ENCODE results near the gene FAM47E. TPM values are rescaled to one million over a fixed set of nuclear protein-coding genes. Genes with fewer than 3 reads are reported as not detected.

The FAM47E gene
- total RNA-seq, 1 donor from 2014 or later, result 2.9 TPM

GRCh38 chr4:76301775-76302162 is 50.2 kb downstream of the FAM47E start:
- Mint-ChIP-seq H3K4me3 (ENCODE audit: unreplicated experiment) (no peak overlapping the region), H3K4me1 (ENCODE audit: low read depth, unreplicated experiment) (peaks cover 8% of the 10 kb centered on the region), H3K36me3 (ENCODE audit: unreplicated experiment) (peaks cover 22% of the 10 kb centered on the region), H3K27ac (ENCODE audit: unreplicated experiment) (no peak overlapping the region), H3K27me3 (ENCODE audit: unreplicated experiment) (peaks cover 5% of the 10 kb centered on the region), H3K9me3 (ENCODE audit: unreplicated experiment) (peaks cover 6% of the 10 kb centered on the region)
- TF ChIP-seq, protein P1, sequence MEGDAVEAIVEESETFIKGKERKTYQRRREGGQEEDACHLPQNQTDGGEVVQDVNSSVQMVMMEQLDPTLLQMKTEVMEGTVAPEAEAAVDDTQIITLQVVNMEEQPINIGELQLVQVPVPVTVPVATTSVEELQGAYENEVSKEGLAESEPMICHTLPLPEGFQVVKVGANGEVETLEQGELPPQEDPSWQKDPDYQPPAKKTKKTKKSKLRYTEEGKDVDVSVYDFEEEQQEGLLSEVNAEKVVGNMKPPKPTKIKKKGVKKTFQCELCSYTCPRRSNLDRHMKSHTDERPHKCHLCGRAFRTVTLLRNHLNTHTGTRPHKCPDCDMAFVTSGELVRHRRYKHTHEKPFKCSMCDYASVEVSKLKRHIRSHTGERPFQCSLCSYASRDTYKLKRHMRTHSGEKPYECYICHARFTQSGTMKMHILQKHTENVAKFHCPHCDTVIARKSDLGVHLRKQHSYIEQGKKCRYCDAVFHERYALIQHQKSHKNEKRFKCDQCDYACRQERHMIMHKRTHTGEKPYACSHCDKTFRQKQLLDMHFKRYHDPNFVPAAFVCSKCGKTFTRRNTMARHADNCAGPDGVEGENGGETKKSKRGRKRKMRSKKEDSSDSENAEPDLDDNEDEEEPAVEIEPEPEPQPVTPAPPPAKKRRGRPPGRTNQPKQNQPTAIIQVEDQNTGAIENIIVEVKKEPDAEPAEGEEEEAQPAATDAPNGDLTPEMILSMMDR (IDR thresholded peaks at IDR 0.05; ENCODE audit: partially characterized antibody, unreplicated experiment), result no peak
- no peak for DNase-seq

- DNase-seq, result no peak
- H3K36me3 Mint-ChIP-seq (ENCODE audit: unreplicated experiment), result peaks cover 12% of the 10 kb centered on the region
- TF ChIP-seq, protein P1 (IDR thresholded peaks at IDR 0.05; ENCODE audit: partially characterized antibody, unreplicated experiment), result no peak
- peaks cover 8% of the 10 kb centered on the region for H3K4me1 Mint-ChIP-seq (ENCODE audit: low read depth, unreplicated experiment)
- H3K9me3 Mint-ChIP-seq (ENCODE audit: unreplicated experiment), result peaks cover 9% of the 10 kb centered on the region
- H3K27ac Mint-ChIP-seq (ENCODE audit: unreplicated experiment), result no peak overlapping the region
- H3K27me3 Mint-ChIP-seq (ENCODE audit: unreplicated experiment), result peaks cover 5% of the 10 kb centered on the region
- no peak overlapping the region for H3K4me3 Mint-ChIP-seq (ENCODE audit: unreplicated experiment)
Observed at GRCh38 chr4:76302826-76303438, 51.4 kb downstream of the FAM47E start.

GRCh38 chr4:76305033-76305687 is 53.6 kb downstream of the FAM47E start:
- peaks cover 24% of the 10 kb centered on the region for H3K4me1 Mint-ChIP-seq (ENCODE audit: low read depth, unreplicated experiment)
- H3K36me3 Mint-ChIP-seq (ENCODE audit: unreplicated experiment), result peaks cover 5% of the 10 kb centered on the region
- peak overlapping the region; percentile 80 for H3K27ac Mint-ChIP-seq (ENCODE audit: unreplicated experiment)
- peaks cover 10% of the 10 kb centered on the region for H3K9me3 Mint-ChIP-seq (ENCODE audit: unreplicated experiment)
- peaks cover 7% of the 10 kb centered on the region for H3K27me3 Mint-ChIP-seq (ENCODE audit: unreplicated experiment)
- TF ChIP-seq, protein P1 (IDR thresholded peaks at IDR 0.05; ENCODE audit: partially characterized antibody, unreplicated experiment), result no peak
- DNase-seq, result no peak
- H3K4me3 Mint-ChIP-seq (ENCODE audit: unreplicated experiment), result peak overlapping the region; percentile 92

GRCh38 chr4:76305971-76306881 is 54.7 kb downstream of the FAM47E start, which contains the start of gene STBD1:
STBD1 (plus strand) TSS chr4:76306733; CDS start chr4:76306770, 37 bp downstream.
- DNase-seq, result peak; percentile 84
- Mint-ChIP-seq H3K27me3 (ENCODE audit: unreplicated experiment) (peaks cover 7% of the 10 kb centered on the region), H3K27ac (ENCODE audit: unreplicated experiment) (peak within 1 kb of the TSS; percentile 88), H3K4me1 (ENCODE audit: low read depth, unreplicated experiment) (peaks cover 33% of the 10 kb centered on the region), H3K36me3 (ENCODE audit: unreplicated experiment) (peaks cover 5% of the 10 kb centered on the region), H3K9me3 (ENCODE audit: unreplicated experiment) (peaks cover 14% of the 10 kb centered on the region), H3K4me3 (ENCODE audit: unreplicated experiment) (peak within 1 kb of the TSS; percentile 92)
- TF ChIP-seq, protein P1 (IDR thresholded peaks at IDR 0.05; ENCODE audit: partially characterized antibody, unreplicated experiment), result no peak

Data from glutamatergic neuron (in vitro differentiated cells).